Stimulated activated CD4-positive, alpha-beta T cell treated with anti-CD3 and anti-CD28 coated beads, TNF-alpha, amount 100 ng/mL, for 24 hours (primary cell): Measurements from ENCODE around the gene MPV17L2.

Experiments used
- DNase-seq, 3 experiments: peaks; one replicate each; pipeline ENCODE4 v3.0.0-alpha.2; 2020; ENCODE audit warnings: low read depth in 3 of 3

Gene MPV17L2

GRCh38 chr19:18239303-18239702, 46.3 kb downstream of the MPV17L2 start:
- DNase-seq, result no peak

GRCh38 chr19:18245297-18245696, 52.3 kb downstream of the MPV17L2 start:
- no peak for DNase-seq
